Hair follicular keratinocyte (primary cell): ENCODE data around the gene FLVCR1. TPM values are rescaled to one million over a fixed set of nuclear protein-coding genes. Genes with fewer than 3 reads are reported as not detected.

Experiments used
- total RNA-seq: library from RNA; depleted of rRNA; stranded (reverse); fragments of >200 nt; gene quantifications from 2 replicates; pipeline ENCODE4 v1.2.3, GENCODE V29; 2015

Gene FLVCR1
- total RNA-seq: 5.8 and 7.4 TPM in 2 replicates

DNA sequence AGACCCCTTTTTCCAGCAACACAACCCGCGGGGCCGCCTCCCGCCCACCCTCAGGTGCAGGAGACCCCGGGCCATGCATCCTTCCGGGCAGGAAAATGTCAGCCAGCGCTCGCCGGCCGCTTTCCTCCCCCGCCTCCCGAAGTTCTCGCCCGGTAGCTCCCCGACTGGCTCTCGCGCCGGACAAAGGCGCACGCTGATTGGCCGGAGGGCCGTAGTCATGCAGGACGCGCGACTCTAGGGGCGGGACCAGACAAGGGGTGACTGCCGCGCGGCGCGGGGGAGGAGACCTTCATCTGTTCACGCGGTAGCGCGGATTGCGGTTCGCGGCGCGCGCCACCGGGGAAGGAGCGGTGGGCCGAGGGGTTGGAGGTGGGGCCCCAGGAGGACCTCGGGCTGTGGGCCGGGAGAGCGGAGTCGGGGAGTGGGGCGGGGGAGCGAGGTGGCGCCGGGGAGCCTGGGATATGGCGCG is at the start of gene FLVCR1:
FLVCR1 (plus strand) TSS at position 284 of the 469 bp plus-strand sequence; CDS start at position 462, 178 bp downstream.

GRCh38 chr1:212847549-212847948 is 10.5 kb upstream of the FLVCR1 start, which contains the start of gene SPATA45:
TSS of gene SPATA45 (minus strand) at chr1:212847649. CDS start at chr1:212836149, 11,500 bp downstream.

Other genes starting within 250 kb of the FLVCR1 start
- gene ATF3, start 249.5 kb upstream of the FLVCR1 start, total RNA-seq: 1.6 and 2.0 TPM in 2 replicates
- gene BATF3, start 158.4 kb upstream of the FLVCR1 start, total RNA-seq: 0.80 TPM in 1 of 2 replicates, not detected in the other
- gene NSL1, start 66.5 kb upstream of the FLVCR1 start, total RNA-seq: 15.5 and 25.3 TPM in 2 replicates
- gene TATDN3, start 66.4 kb upstream of the FLVCR1 start, total RNA-seq: 11.9 and 21.6 TPM in 2 replicates
- gene SPATA45, start 10.6 kb upstream of the FLVCR1 start, total RNA-seq: not detected in 2 replicates
- gene VASH2, start 92.3 kb downstream of the FLVCR1 start, total RNA-seq: 0.04 TPM in 1 of 2 replicates, not detected in the other
- 21.9 and 22.0 TPM in 2 replicates for gene ANGEL2, start 157.6 kb downstream of the FLVCR1 start, total RNA-seq
- gene RPS6KC1, start 193.0 kb downstream of the FLVCR1 start, total RNA-seq: 11.1 and 15.4 TPM in 2 replicates